Ishikawa (cell line): ENCODE data around the gene CFAP52.

Source experiments
- CEBPB ChIP-seq: IDR thresholded peaks from 2 replicates; pipeline ENCODE4 v1.6.1; 2012
- CREB1 ChIP-seq: IDR thresholded peaks from 2 replicates; pipeline ENCODE4 v1.6.1; 2012; ENCODE audit warnings: low read depth
- EGR1 ChIP-seq: IDR thresholded peaks from 2 replicates; pipeline ENCODE4 v1.6.1; 2012
- EP300 ChIP-seq: IDR thresholded peaks from 2 replicates; pipeline ENCODE4 v1.6.1; 2012; ENCODE audit warnings: borderline replicate concordance
- FOXM1 ChIP-seq: IDR thresholded peaks from 2 replicates; pipeline ENCODE4 v1.6.1; 2012; ENCODE audit warnings: low read depth, borderline replicate concordance
- NFIC ChIP-seq: IDR thresholded peaks from 2 replicates; pipeline ENCODE4 v1.6.1; 2012
- RAD21 ChIP-seq: IDR thresholded peaks from 2 replicates; pipeline ENCODE4 v1.6.1; 2012; ENCODE audit warnings: low read depth
- REST ChIP-seq: IDR thresholded peaks from 2 replicates; pipeline ENCODE4 v1.6.1; 2012; ENCODE audit warnings: low read depth, mild to moderate bottlenecking
- TAF1 ChIP-seq: IDR thresholded peaks from 2 replicates; pipeline ENCODE4 v1.6.1; 2012; ENCODE audit warnings: low read depth, mild to moderate bottlenecking
- TCF12 ChIP-seq: IDR thresholded peaks from 2 replicates; pipeline ENCODE4 v1.6.1; 2012; ENCODE audit warnings: low read depth
- TEAD4 ChIP-seq: IDR thresholded peaks from 2 replicates; pipeline ENCODE4 v1.6.1; 2012
- USF1 ChIP-seq: IDR thresholded peaks from 2 replicates; pipeline ENCODE4 v1.6.1; 2012
- YY1 ChIP-seq: IDR thresholded peaks from 2 replicates; pipeline ENCODE4 v1.6.1; 2012; ENCODE audit warnings: low read depth
- ZBTB7A ChIP-seq: IDR thresholded peaks from 2 replicates; pipeline ENCODE4 v1.6.1; 2012; ENCODE audit warnings: low read depth
- TF ChIP-seq, protein P1 (sequence below): IDR thresholded peaks from 2 replicates; pipeline ENCODE4 v1.6.1; 2012

CFAP52 gene

GRCh38 chr17:9541718-9542117, 34.7 kb upstream of the CFAP52 start:
- TF ChIP-seq, protein P1, sequence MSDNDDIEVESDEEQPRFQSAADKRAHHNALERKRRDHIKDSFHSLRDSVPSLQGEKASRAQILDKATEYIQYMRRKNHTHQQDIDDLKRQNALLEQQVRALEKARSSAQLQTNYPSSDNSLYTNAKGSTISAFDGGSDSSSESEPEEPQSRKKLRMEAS: no peak
- TF ChIP-seq TEAD4: no peak

- no peak for TF ChIP-seq CEBPB
- no peak for TF ChIP-seq EP300
- TF ChIP-seq REST: no peak
- no peak for TF ChIP-seq TAF1
- TF ChIP-seq USF1: no peak
- no peak for TF ChIP-seq EGR1
- no peak for TF ChIP-seq RAD21
- TF ChIP-seq ZBTB7A: no peak
- TF ChIP-seq TCF12: no peak
- TF ChIP-seq TEAD4: no peak
These were observed 32.2 kb upstream of the CFAP52 start for GRCh38 chr17:9544221-9544620.

GRCh38 chr17:9549215-9549614, 27.2 kb upstream of the CFAP52 start:
- no peak for TF ChIP-seq CEBPB
- TF ChIP-seq REST: no peak
- TF ChIP-seq TCF12: no peak
- TF ChIP-seq NFIC: no peak
- no peak for TF ChIP-seq USF1
- TF ChIP-seq TAF1: no peak
- no peak for TF ChIP-seq TEAD4
- TF ChIP-seq YY1: no peak
- no peak for TF ChIP-seq EP300
- TF ChIP-seq, protein P1: no peak
- no peak for TF ChIP-seq RAD21
- no peak for TF ChIP-seq EGR1
- no peak for TF ChIP-seq CREB1
- TF ChIP-seq ZBTB7A: no peak
- no peak for TF ChIP-seq FOXM1

GRCh38 chr17:9553181-9553580, 23.3 kb upstream of the CFAP52 start:
- TF ChIP-seq FOXM1 (no peak), REST (no peak), TCF12 (no peak), EGR1 (no peak), YY1 (no peak), EP300 (no peak), RAD21 (no peak), NFIC (no peak), CREB1 (no peak), TEAD4 (no peak), ZBTB7A (no peak), CEBPB (no peak), USF1 (no peak), TAF1 (no peak)
- TF ChIP-seq, protein P1: no peak
